Measurements from ENCODE around the gene ATP6V1F. TPM values are rescaled to one million over a fixed set of nuclear protein-coding genes. Genes with fewer than 3 reads are reported as not detected.

The ATP6V1F gene
- total RNA-seq, 3 donors from 2014 or later (not counting 1 experiment from before 2014, with no cell fraction given): 82.9 to 98.0 (median 94.3) TPM

DNA sequence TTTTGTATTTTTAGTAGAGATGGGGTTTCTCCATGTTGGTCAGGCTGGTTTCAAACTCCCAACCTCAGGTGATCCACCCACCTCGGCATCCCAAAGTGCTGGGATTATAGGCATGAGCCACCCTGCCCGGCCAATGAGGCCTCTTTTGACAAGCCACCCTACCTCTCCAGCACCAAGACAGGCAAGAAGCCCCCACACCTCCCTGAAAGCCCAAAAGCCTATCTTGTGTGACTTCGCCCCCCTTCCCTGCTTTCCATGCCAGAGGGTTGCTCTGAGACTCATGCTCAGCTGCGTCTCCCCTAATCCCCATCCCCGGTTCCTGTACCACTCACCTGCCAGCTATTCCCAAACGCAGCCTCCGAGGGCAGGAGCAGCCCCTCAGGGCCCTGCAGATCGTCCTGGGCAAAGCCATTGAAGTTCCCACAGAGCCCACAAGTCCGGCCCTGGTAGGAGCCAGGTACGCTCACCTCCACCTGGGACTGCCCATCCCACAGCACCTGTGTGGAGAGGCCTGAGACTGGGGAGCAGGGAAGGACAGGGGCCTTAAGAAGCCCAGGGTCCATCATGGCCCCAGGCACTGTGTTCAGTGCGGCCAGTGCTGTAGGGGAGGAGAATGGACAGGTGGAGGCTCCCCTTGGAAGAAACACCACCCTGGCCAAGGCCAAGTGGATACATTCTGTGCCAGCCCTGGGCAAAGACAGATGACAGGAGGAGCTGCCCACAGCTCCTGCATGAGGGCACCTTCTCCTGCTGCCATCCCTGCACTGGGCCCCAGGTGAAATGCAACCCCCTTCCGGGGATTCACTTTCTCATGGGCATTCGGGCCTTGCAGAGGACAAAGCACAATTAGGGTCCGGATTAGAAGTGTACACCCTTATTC lies 15.8 kb downstream of the ATP6V1F start:
- Mint-ChIP-seq H3K27me3 (ENCODE audit: low read depth in 2 of 2) (no peaks in the 10 kb centered on the region), H3K4me1 (no peaks in the 10 kb centered on the region), H3K27ac (no peak overlapping the region), H3K36me3 (no peaks in the 10 kb centered on the region), H3K4me3 (no peak overlapping the region), H3K9me3 (no peaks in the 10 kb centered on the region)
- H3K9me3 ChIP-seq (ENCODE audit: control insufficient read depth, insufficient read depth, low read length): no peaks in the 10 kb centered on the region
- H3K4me3 ChIP-seq (ENCODE audit: low read length): no peak overlapping the region
- TF ChIP-seq, protein P1, sequence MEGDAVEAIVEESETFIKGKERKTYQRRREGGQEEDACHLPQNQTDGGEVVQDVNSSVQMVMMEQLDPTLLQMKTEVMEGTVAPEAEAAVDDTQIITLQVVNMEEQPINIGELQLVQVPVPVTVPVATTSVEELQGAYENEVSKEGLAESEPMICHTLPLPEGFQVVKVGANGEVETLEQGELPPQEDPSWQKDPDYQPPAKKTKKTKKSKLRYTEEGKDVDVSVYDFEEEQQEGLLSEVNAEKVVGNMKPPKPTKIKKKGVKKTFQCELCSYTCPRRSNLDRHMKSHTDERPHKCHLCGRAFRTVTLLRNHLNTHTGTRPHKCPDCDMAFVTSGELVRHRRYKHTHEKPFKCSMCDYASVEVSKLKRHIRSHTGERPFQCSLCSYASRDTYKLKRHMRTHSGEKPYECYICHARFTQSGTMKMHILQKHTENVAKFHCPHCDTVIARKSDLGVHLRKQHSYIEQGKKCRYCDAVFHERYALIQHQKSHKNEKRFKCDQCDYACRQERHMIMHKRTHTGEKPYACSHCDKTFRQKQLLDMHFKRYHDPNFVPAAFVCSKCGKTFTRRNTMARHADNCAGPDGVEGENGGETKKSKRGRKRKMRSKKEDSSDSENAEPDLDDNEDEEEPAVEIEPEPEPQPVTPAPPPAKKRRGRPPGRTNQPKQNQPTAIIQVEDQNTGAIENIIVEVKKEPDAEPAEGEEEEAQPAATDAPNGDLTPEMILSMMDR (IDR thresholded peaks at IDR 0.05): no peak
- H3K27me3 ChIP-seq (ENCODE audit: control insufficient read depth, insufficient read depth, low read length): no peaks in the 10 kb centered on the region
- no peaks in the 10 kb centered on the region for H3K4me1 ChIP-seq (ENCODE audit: control insufficient read depth, insufficient read depth, low read length)
- ATAC-seq (no peak), DNase-seq (no peak)
- 89% methylated on average over 14 of the region's 14 CpGs for WGBS (ENCODE audit: insufficient coverage)
- no peak overlapping the region for H3K27ac ChIP-seq (ENCODE audit: low read length)
- intact Hi-C loops (cut with micrococcal nuclease): no loop called here
- H3K36me3 ChIP-seq (ENCODE audit: control insufficient read depth, insufficient read depth, low read length): no peaks in the 10 kb centered on the region

DNA sequence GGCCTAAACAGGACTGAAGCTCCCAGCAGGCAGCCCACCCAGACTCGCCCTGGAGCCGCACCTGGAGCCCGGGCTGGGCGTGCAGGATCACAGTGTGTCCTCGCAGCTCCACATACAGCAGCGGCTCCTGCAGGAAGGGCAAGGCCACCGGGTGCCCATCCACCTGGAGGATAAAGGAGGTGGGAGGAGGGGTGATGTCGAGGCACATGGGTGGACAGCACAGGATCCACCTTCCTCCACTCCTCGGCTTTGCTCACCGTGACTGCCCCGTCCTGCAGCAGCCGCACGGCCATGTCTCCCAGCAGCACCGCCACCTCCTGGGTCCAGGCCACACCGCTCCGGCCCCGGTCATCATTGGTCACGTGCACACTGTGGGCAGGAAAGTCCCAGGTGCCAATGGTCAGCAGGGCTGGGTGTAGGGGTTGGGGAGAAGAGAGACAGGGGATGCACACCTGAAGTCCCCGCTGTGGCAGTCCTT lies 16.8 kb downstream of the ATP6V1F start:
- Mint-ChIP-seq H3K4me1 (no peaks in the 10 kb centered on the region), H3K27me3 (ENCODE audit: low read depth in 2 of 2) (no peaks in the 10 kb centered on the region), H3K27ac (no peak overlapping the region), H3K9me3 (no peaks in the 10 kb centered on the region), H3K36me3 (no peaks in the 10 kb centered on the region), H3K4me3 (no peak overlapping the region)
- H3K36me3 ChIP-seq (ENCODE audit: control insufficient read depth, insufficient read depth, low read length): no peaks in the 10 kb centered on the region
- no peaks in the 10 kb centered on the region for H3K27me3 ChIP-seq (ENCODE audit: control insufficient read depth, insufficient read depth, low read length)
- WGBS (ENCODE audit: insufficient coverage): 92% methylated on average over 19 of the region's 19 CpGs
- no peak overlapping the region for H3K4me3 ChIP-seq (ENCODE audit: low read length)
- DNase-seq (no peak), ATAC-seq (no peak)
- intact Hi-C loops (cut with micrococcal nuclease): no loop called here
- no peak overlapping the region for H3K27ac ChIP-seq (ENCODE audit: low read length)
- TF ChIP-seq, protein P1 (IDR thresholded peaks at IDR 0.05): no peak
- no peaks in the 10 kb centered on the region for H3K4me1 ChIP-seq (ENCODE audit: control insufficient read depth, insufficient read depth, low read length)
- no peaks in the 10 kb centered on the region for H3K9me3 ChIP-seq (ENCODE audit: control insufficient read depth, insufficient read depth, low read length)

DNA sequence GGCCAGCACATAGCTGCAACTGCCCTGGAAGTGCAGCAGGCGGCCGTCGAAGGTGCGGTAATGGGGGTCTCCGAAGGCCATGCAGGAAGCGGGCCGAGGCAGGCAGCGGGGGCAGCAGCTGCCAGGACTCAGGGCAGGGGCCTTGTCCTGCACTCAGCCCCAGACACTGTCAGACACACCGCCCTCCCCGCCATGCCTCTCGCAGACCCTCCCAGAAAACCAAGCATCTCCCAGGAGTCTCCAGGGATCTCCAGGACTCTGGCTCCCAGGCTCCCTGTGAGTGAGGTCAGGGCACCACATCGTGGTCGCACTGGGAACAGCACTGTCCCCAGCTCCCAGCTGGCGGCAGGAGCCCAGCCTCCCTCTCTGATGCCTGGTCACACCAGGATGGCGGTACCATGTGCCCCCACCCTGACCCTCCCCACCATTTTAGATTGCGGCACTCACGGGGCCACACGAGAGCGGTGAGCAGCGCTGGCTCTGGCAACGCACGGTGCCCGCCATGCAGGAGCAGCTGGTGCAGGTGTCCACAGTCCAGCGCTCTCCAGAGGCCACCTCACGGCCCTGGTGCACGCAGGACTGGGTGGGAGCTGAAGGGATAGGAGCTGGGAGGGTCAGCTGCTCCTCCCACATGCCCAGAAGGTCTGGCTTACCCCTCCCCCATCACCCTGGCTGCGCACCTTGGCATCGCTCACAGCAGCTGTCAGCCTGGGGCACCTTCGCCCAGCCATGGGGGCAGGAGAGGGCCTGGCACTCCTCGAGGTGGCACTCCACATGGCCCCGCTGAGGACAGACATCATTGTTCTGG lies 17.5 kb downstream of the ATP6V1F start:
- WGBS (ENCODE audit: insufficient coverage): 70% methylated on average over 31 of the region's 31 CpGs
- Mint-ChIP-seq H3K9me3 (no peaks in the 10 kb centered on the region), H3K36me3 (no peaks in the 10 kb centered on the region), H3K27me3 (ENCODE audit: low read depth in 2 of 2) (no peaks in the 10 kb centered on the region), H3K4me3 (no peak overlapping the region), H3K4me1 (no peaks in the 10 kb centered on the region), H3K27ac (no peak overlapping the region)
- peak in 1 of 2 donors; percentile 37 for DNase-seq
- no peak overlapping the region for H3K27ac ChIP-seq (ENCODE audit: low read length)
- TF ChIP-seq, protein P1 (IDR thresholded peaks at IDR 0.05): no peak
- no peak overlapping the region for H3K4me3 ChIP-seq (ENCODE audit: low read length)
- no peaks in the 10 kb centered on the region for H3K36me3 ChIP-seq (ENCODE audit: control insufficient read depth, insufficient read depth, low read length)
- no peak for ATAC-seq
- intact Hi-C loops (cut with micrococcal nuclease): loop anchor here (5.0 kb wide), 2 partner anchors 38 to 403 kb away; partner anchors contain the start of gene METTL2B
- no peaks in the 10 kb centered on the region for H3K4me1 ChIP-seq (ENCODE audit: control insufficient read depth, insufficient read depth, low read length)
- H3K9me3 ChIP-seq (ENCODE audit: control insufficient read depth, insufficient read depth, low read length): no peaks in the 10 kb centered on the region
- no peaks in the 10 kb centered on the region for H3K27me3 ChIP-seq (ENCODE audit: control insufficient read depth, insufficient read depth, low read length)
